Duodenal mucosa (tissue), 2 donors: ENCODE results near the gene GNAQ.

Source experiments
- H3K27ac ChIP-seq: one replicate; pipeline ENCODE4 v1.7.0; 2013; ENCODE audit warnings: low read depth, low read length
- H3K27me3 ChIP-seq, 2 donors: one replicate each; pipeline ENCODE4 v1.7.0; 2013; ENCODE audit warnings: low read length in 2 of 2, control low read depth in 1 of 2; ENCODE audit not compliant: insufficient read depth in 2 of 2, control insufficient read depth in 1 of 2
- H3K36me3 ChIP-seq, 2 donors: one replicate each; pipeline ENCODE4 v1.7.0; 2013; ENCODE audit warnings: low read length in 2 of 2, control low read depth in 1 of 2; ENCODE audit not compliant: insufficient read depth in 2 of 2, control insufficient read depth in 1 of 2
- H3K4me1 ChIP-seq, 2 donors: one replicate each; pipeline ENCODE4 v1.7.0; 2013; ENCODE audit warnings: low read length in 2 of 2, control low read depth in 1 of 2; ENCODE audit not compliant: insufficient read depth in 2 of 2, control insufficient read depth in 1 of 2
- H3K4me3 ChIP-seq, 2 donors: one replicate each; pipeline ENCODE4 v1.7.0; 2013; ENCODE audit warnings: low read length in 2 of 2, low read depth in 1 of 2
- H3K9ac ChIP-seq, 2 donors: one replicate each; pipeline ENCODE4 v1.7.0; 2013; ENCODE audit warnings: low read length in 2 of 2, low read depth in 1 of 2
- H3K9me3 ChIP-seq, 2 donors: one replicate each; pipeline ENCODE4 v1.7.0; 2013; ENCODE audit warnings: low read length in 2 of 2, control low read depth in 1 of 2; ENCODE audit not compliant: control insufficient read depth in 1 of 2

GNAQ gene

DNA sequence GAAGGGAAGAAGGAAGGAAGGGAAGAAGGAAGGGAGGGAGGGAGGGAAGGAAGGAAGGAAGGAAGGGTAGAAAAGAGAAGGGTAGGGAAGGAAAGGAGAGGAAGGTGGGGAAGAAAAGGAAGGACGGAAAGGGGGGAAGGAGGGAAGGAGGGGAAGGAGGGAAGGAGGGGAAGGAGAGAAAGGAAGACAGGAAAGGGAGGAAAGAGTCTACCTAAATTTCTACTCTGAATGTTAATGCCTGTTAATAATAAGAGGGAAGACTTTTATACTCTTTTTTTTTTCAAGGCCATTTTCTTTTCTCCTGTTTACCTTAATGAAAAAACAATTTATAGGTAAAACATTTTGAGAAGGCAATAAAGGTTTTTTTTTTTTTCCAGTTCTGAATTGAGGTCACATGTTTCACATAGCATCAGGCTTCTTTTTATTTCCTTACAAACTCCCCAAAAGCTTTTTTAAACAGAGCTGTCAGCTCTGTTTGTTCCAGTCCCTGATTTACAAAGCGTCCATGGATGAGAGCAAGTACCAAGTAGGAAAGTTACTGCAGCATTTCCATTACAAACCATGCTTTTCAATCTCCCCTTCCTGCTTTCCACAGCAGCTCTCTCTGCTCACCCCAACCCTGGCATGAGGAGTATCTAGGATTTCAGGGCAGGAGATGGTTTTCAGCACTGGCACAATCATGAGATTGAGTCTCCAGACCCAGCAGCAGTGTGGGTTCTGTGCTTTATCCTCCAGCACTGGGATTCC lies 173.9 kb downstream of the GNAQ start:
- H3K4me3 ChIP-seq = no peak overlapping the region
- H3K36me3 ChIP-seq = no peaks in the 10 kb centered on the region
- peaks cover 16 to 28% of the 10 kb centered on the region in 2 donors for H3K4me1 ChIP-seq
- H3K9me3 ChIP-seq = no peaks in the 10 kb centered on the region
- no peaks in the 10 kb centered on the region for H3K27me3 ChIP-seq
- no peak overlapping the region for H3K9ac ChIP-seq
- no peak overlapping the region for H3K27ac ChIP-seq

DNA sequence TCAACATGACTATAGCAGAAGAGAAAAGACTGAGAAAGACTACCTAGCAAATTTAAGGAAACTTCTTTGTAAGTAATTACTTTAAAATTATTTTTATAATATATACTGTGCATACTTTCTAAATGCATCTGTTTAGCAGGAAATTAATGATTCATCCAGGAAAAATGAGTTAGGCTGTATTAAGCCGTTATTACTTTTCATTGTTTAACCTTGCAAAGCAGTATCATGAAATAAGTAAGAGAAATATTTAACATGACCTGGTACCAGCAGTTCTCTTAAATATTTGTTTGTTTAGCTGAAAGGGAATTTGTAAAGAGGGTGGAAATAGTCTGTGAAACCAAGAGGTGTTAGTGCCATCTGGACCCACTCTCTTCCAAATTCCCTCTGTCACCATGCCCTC lies 175.0 kb downstream of the GNAQ start:
- Histone ChIP-seq H3K4me3 (no peak overlapping the region), H3K27ac (no peak overlapping the region), H3K27me3 (no peaks in the 10 kb centered on the region), H3K9ac (no peak overlapping the region), H3K36me3 (no peaks in the 10 kb centered on the region), H3K4me1 (peaks cover 25 to 39% of the 10 kb centered on the region in 2 donors), H3K9me3 (no peaks in the 10 kb centered on the region)

DNA sequence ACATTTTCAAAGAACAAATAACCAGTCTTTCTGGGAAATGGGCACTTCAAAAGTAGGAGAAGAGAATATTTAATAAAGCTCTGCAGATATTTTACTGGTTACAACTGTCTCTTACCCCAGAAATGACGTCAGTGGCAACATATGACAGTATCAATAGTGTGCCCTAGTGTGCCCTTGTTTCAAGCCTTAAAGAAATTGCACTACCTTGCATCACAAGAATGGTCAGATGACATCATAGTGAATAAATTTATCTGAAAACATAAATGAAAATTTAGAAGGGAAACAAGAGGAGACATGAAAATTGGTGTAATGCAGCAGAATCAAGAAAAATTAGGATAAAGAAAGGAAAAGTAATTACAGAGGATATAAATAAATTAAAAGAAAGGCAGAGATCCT lies 176.7 kb downstream of the GNAQ start:
- Histone ChIP-seq H3K9ac (no peak overlapping the region), H3K27ac (no peak overlapping the region), H3K36me3 (no peaks in the 10 kb centered on the region), H3K27me3 (no peaks in the 10 kb centered on the region), H3K4me3 (no peak overlapping the region), H3K4me1 (peaks cover 28 to 43% of the 10 kb centered on the region in 2 donors), H3K9me3 (no peaks in the 10 kb centered on the region)

DNA sequence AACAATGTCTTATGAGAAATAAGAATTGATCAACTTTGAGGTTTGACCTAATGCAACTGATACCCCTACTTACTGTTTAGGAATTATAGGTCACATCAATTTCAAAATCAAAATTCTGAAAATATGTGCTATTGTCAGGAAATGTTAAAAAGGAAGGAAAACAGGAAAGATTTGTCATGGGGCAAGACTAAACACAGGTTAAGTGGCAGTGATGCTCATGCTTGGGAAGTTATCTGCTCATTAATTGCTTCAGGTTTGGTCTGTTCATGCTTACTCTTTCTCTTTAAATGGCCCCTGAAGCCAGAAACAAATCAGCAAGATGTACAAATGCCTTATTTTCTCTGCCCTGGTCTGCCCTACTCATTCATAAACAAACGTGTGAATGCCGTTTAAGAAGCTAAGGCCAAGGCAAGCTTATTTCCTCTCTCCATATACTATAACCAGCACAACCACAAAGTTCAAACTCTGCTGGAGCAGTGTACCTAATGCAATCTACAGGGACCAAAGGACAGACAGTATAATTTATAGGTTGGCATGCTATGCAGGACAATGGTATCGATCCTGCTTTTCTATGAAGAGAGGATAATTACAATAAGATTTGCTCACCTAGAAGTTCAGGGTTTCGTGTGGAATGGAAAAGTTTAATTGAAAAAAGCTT lies 177.2 kb downstream of the GNAQ start:
- Histone ChIP-seq H3K4me3 (no peak overlapping the region), H3K36me3 (no peaks in the 10 kb centered on the region), H3K9ac (no peak overlapping the region), H3K27me3 (no peaks in the 10 kb centered on the region), H3K9me3 (no peaks in the 10 kb centered on the region), H3K4me1 (peaks cover 28 to 43% of the 10 kb centered on the region in 2 donors), H3K27ac (no peak overlapping the region)

DNA sequence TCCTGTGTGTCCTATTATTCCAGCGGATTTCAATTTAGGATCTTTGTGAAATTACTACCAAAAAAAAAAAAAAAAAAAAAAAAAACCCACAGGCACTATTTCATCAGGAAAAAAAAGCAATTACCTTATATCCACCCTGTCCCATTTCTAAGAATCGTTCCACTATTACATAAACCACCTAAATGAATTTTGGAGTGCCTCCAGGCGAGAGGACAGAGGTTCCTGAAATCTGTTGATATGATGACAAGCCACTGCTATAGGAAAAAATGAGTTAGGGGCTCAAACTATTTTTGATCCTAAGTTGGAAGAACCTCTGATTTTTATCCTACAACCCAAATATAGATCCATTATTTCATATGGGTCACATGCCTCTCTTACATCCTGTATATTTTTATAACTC lies 177.9 kb downstream of the GNAQ start:
- no peaks in the 10 kb centered on the region for H3K36me3 ChIP-seq
- H3K27me3 ChIP-seq = no peaks in the 10 kb centered on the region
- H3K27ac ChIP-seq = no peak overlapping the region
- no peaks in the 10 kb centered on the region for H3K9me3 ChIP-seq
- H3K4me3 ChIP-seq = no peak overlapping the region
- peaks cover 28 to 43% of the 10 kb centered on the region in 2 donors for H3K4me1 ChIP-seq
- H3K9ac ChIP-seq = no peak overlapping the region

DNA sequence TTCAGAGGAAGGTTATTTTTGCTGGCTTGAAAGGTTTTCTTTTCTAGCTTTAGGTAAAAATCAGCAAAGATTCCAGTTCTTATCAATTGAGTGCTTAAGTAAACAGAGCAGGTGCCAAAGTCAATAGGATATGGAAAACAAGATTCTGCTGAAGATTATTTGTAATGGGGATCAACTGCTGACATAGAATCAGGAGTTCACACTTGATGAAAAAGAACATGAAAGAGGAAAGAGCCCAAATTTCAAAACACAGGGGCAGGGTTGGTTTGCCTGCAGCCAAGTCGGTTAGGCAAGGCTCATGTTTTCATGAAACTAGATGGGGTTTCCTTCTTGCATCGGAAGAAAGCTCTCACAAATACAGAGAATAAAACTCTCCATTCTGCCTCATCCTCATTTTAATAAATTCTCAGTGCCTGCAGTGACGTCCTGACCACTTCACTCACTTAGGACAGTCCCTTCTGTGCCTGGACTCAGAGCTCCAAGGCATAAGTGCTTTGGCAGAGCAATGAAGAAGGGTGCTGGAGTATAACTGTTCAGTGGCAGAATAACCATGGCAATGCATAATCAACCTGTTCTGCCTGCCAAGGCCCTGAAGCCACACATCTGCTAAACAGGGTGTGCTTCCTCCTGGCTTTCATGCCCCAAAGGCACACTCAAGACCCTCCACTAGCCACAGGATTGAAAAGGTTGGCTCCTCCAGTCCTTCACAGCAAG lies 179.6 kb downstream of the GNAQ start:
- no peaks in the 10 kb centered on the region for H3K9me3 ChIP-seq
- H3K27me3 ChIP-seq = no peaks in the 10 kb centered on the region
- H3K4me1 ChIP-seq = peaks cover 31 to 46% of the 10 kb centered on the region in 2 donors
- H3K9ac ChIP-seq = no peak overlapping the region
- H3K27ac ChIP-seq = no peak overlapping the region
- H3K36me3 ChIP-seq = no peaks in the 10 kb centered on the region
- no peak overlapping the region for H3K4me3 ChIP-seq

DNA sequence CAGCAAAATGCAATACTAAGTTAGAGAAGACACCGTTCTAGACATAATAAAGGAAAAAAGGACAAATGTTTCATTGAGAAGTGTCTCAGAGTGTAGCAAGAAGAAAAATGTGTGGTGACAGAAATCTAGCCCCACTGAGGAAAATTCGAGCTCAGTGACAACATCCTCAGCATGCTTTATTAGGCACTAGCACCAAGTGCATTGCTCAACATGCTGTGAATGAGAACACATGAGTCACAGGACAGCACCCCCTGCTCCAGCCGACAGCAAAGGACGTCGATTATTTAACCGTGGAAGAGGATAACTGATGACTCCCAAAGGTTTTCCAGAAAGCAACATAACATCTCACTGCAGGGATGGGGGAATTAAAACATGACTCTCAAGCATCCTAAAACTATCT lies 182.7 kb downstream of the GNAQ start:
- Histone ChIP-seq H3K27ac (no peak overlapping the region), H3K9me3 (no peaks in the 10 kb centered on the region), H3K36me3 (no peaks in the 10 kb centered on the region), H3K9ac (no peak overlapping the region), H3K4me3 (no peak overlapping the region), H3K4me1 (peaks cover 21 to 31% of the 10 kb centered on the region in 2 donors), H3K27me3 (no peaks in the 10 kb centered on the region)

DNA sequence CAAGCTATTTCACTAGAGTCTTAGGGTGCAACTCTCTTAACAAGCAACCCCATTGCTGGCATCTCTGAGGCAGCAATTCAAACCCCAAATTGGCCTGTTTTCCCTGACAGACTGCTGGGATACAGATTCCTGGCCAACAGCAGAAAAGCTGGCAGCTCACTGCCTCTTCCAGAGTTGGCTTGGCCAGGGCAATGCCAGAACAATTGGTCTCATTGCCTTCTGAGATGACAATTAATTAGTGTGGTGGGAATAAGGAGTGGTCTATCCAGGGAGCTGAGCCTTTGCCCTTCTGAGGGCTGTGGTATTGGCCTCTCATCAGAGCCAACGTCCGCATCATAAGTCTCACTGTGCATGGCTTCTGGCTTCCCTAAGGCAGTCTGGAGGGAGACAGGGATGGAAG lies 183.2 kb downstream of the GNAQ start:
- Histone ChIP-seq H3K4me1 (peaks cover 20 to 26% of the 10 kb centered on the region in 2 donors), H3K9ac (no peak overlapping the region), H3K27me3 (no peaks in the 10 kb centered on the region), H3K4me3 (no peak overlapping the region), H3K9me3 (no peaks in the 10 kb centered on the region), H3K36me3 (no peaks in the 10 kb centered on the region), H3K27ac (no peak overlapping the region)

DNA sequence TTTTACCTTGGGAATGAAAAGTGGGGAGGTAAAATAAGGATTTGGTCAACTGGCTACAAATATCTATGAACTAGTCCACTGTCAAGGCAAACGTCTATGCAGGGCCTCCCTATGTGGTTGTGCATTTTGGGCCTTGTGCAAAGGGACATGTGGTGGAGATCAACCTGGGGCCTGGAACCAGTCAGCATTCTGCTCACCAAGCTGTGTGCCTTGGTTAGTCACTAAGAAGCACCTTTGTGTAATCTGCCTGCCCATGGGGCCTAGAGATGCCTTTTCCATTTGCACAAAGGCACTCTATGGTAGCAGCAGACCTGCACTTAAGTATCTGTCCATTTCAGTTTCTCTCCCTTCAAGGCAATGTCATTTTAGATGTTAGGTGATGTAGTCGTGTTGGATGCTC lies 184.0 kb downstream of the GNAQ start:
- Histone ChIP-seq H3K9ac (no peak overlapping the region), H3K27me3 (no peaks in the 10 kb centered on the region), H3K4me1 (peaks cover 20 to 24% of the 10 kb centered on the region in 2 donors), H3K4me3 (no peak overlapping the region), H3K27ac (no peak overlapping the region), H3K9me3 (no peaks in the 10 kb centered on the region), H3K36me3 (no peaks in the 10 kb centered on the region)

DNA sequence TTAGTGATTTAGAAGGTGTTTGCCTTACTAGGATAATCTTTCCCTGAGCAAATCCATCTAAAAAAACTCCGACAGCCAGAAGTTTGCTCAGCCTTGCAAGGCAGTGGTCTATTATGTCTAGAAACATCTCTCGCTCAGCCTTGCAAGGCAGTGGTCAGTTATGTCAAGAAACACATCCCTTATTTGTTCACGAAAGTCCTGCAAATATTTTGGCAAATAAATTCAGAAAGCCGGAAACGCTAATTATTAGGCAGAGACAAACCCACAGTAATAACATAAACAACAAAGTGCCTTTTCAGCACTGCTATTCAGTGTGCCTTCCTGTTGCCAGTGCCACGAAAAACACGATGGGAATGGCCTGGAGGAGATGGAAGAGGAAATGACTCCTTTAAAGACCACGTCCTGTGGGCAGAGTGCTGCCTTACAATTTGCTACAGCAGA lies 184.5 kb downstream of the GNAQ start:
- H3K9me3 ChIP-seq = no peaks in the 10 kb centered on the region
- peaks cover 15 to 19% of the 10 kb centered on the region in 2 donors for H3K4me1 ChIP-seq
- H3K36me3 ChIP-seq = no peaks in the 10 kb centered on the region
- no peak overlapping the region for H3K27ac ChIP-seq
- no peaks in the 10 kb centered on the region for H3K27me3 ChIP-seq
- H3K4me3 ChIP-seq = no peak overlapping the region
- H3K9ac ChIP-seq = no peak overlapping the region
